ENCODE measurements around the gene BCCIP. TPM values are rescaled to one million over a fixed set of nuclear protein-coding genes. Genes with fewer than 3 reads are reported as not detected.

The BCCIP gene
- polyA plus RNA-seq, 1 donor (not counting 4 experiments of a cell fraction or from before 2014, with no cell fraction given) = 102 TPM

- Histone ChIP-seq H4K20me1 (ENCODE audit: control insufficient read depth, extremely low read depth, insufficient read depth, low read length) (no peaks in the 10 kb centered on the region), H2AFZ (ENCODE audit: control insufficient read depth, low read length) (no peak overlapping the region), H3K4me2 (ENCODE audit: control insufficient read depth, extremely low read depth, insufficient read depth, low read depth, low read length) (no peak overlapping the region), H3K9ac (ENCODE audit: control insufficient read depth, extremely low read depth, insufficient read depth, low read length) (no peak overlapping the region), H3K9me3 (ENCODE audit: control insufficient read depth, low read depth, low read length) (peaks cover 2% of the 10 kb centered on the region), H3K79me2 (ENCODE audit: control insufficient read depth, insufficient read depth, low read length) (peaks cover 19% of the 10 kb centered on the region), H3K27ac (ENCODE audit: control insufficient read depth, insufficient read depth, low read length) (no peak overlapping the region), H3K27me3 (ENCODE audit: control insufficient read depth, extremely low read depth, insufficient read depth, low read length) (no peaks in the 10 kb centered on the region), H3K4me1 (ENCODE audit: control insufficient read depth, extremely low read depth, insufficient read depth, low read length) (peaks cover 11% of the 10 kb centered on the region), H3K9me1 (ENCODE audit: control insufficient read depth, extremely low read depth, insufficient read depth, low read length) (no peaks in the 10 kb centered on the region), H3K4me3 (ENCODE audit: control insufficient read depth in 2 of 3, extremely low read depth in 1 of 3, insufficient read depth in 2 of 3, low read depth in 1 of 3, low read length in 3 of 3) (no peak overlapping the region), H3K36me3 (ENCODE audit: control insufficient read depth in 2 of 2, extremely low read depth in 1 of 2, insufficient read depth in 2 of 2, low read length in 2 of 2) (peaks cover 9 to 18% of the 10 kb centered on the region in 2 experiments)
- dilution Hi-C loops (cut with MboI; ENCODE audit: extremely low pct_ligation_motif_present, low sequenced_read_pairs) = no loop called here
- DNase-seq (ENCODE audit: low read depth, low spot score) = no peak
- no peak for TF ChIP-seq CTCF (optimal IDR thresholded peaks at IDR 0.05 in 1 of 3, IDR thresholded peaks at IDR 0.05 in 1 of 3, conservative IDR thresholded peaks at IDR 0.05 in 1 of 3; ENCODE audit: extremely low read depth in 1 of 3, insufficient read depth in 2 of 3, low read length in 3 of 3)
- no peak for TF ChIP-seq EZH2 (IDR thresholded peaks at IDR 0.05; ENCODE audit: low read length)
- no peak for FAIRE-seq
Observed at GRCh38 chr10:125880719-125881118, 57.4 kb downstream of the BCCIP start.

GRCh38 chr10:125881192-125881591 is 57.8 kb downstream of the BCCIP start, which contains the start of gene DHX32:
Gene DHX32, minus strand, starts transcription at chr10:125881292. Its CDS starts 468 bp downstream, at chr10:125880824.
- FAIRE-seq (no peak), DNase-seq (ENCODE audit: low read depth, low spot score) (no peak)
- no peak for TF ChIP-seq EZH2 (IDR thresholded peaks at IDR 0.05; ENCODE audit: low read length)
- no peak for TF ChIP-seq CTCF (optimal IDR thresholded peaks at IDR 0.05 in 1 of 3, IDR thresholded peaks at IDR 0.05 in 1 of 3, conservative IDR thresholded peaks at IDR 0.05 in 1 of 3; ENCODE audit: extremely low read depth in 1 of 3, insufficient read depth in 2 of 3, low read length in 3 of 3)
- Histone ChIP-seq H3K4me2 (ENCODE audit: control insufficient read depth, extremely low read depth, insufficient read depth, low read depth, low read length) (no peak within 1 kb of the TSS), H4K20me1 (ENCODE audit: control insufficient read depth, extremely low read depth, insufficient read depth, low read length) (no peaks in the 10 kb centered on the region), H3K4me1 (ENCODE audit: control insufficient read depth, extremely low read depth, insufficient read depth, low read length) (peaks cover 11% of the 10 kb centered on the region), H3K9me1 (ENCODE audit: control insufficient read depth, extremely low read depth, insufficient read depth, low read length) (no peaks in the 10 kb centered on the region), H2AFZ (ENCODE audit: control insufficient read depth, low read length) (no peak within 1 kb of the TSS), H3K36me3 (ENCODE audit: control insufficient read depth in 2 of 2, extremely low read depth in 1 of 2, insufficient read depth in 2 of 2, low read length in 2 of 2) (peaks cover 8 to 17% of the 10 kb centered on the region in 2 experiments), H3K9ac (ENCODE audit: control insufficient read depth, extremely low read depth, insufficient read depth, low read length) (no peak within 1 kb of the TSS), H3K9me3 (ENCODE audit: control insufficient read depth, low read depth, low read length) (peaks cover 2% of the 10 kb centered on the region), H3K27ac (ENCODE audit: control insufficient read depth, insufficient read depth, low read length) (no peak within 1 kb of the TSS), H3K4me3 (ENCODE audit: control insufficient read depth in 2 of 3, extremely low read depth in 1 of 3, insufficient read depth in 2 of 3, low read depth in 1 of 3, low read length in 3 of 3) (no peak within 1 kb of the TSS), H3K79me2 (ENCODE audit: control insufficient read depth, insufficient read depth, low read length) (peaks cover 23% of the 10 kb centered on the region), H3K27me3 (ENCODE audit: control insufficient read depth, extremely low read depth, insufficient read depth, low read length) (no peaks in the 10 kb centered on the region)
- dilution Hi-C loops (cut with MboI; ENCODE audit: extremely low pct_ligation_motif_present, low sequenced_read_pairs) = no loop called here
